UCSD-AML1 (cell line): Measurements from ENCODE around the gene ABLIM1.

Experiments used
- DNase-seq: peaks from one replicate; lab custom pipeline; 2025; ENCODE audit not compliant: unreplicated experiment; lab: John Stamatoyannopoulos, UW

ABLIM1 gene

GRCh38 chr10:114648368-114648767 lies 9.7 kb downstream of the ABLIM1 start:
- no peak for DNase-seq

DNA sequence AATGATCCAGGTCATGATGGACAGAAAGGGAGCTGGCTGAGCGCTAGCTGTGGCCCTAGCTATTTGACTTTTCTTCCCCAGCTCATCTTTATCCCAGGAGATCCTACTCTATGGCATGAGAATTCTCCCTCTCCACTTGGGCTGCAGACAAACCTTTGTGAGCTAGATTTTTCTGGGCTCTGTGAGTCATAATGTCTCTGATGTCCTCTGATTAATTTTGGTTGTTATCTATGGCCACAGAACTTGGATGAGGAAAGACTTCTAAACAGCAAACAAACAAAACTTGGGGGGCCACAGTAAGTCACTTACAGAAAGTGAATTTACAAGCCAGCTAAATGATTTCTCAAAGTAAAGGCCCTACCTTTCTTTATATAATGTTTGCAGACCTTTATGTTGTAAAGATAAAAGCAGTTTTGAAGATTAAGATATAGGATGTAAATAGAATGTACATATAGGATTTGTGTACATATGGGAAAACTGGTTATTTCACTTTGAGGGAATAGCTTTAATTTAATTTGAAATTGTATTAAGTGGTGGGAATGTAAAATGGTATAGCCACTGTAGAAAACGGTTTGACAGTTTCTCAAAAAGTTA lies 10.4 kb downstream of the ABLIM1 start:
- DNase-seq = no peak

DNA sequence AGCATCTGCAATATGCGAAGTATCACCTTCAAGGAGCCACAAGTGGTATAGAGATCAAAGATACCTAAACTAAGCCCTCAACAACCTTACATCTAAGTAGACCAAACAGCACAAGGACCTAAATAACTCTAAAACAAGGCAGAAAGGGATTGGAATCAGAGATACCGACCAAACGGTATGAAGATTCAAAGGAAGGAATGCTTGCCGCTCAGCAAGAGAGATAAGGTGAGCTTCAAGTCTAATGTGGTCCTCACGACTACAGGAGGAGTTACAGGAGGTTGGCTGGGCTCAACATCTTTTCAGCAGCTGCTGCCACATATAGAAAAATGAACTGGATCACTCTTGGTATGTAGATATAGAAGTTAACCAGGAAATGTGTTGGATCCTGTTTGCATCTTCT lies 11.6 kb downstream of the ABLIM1 start:
- DNase-seq = no peak

DNA sequence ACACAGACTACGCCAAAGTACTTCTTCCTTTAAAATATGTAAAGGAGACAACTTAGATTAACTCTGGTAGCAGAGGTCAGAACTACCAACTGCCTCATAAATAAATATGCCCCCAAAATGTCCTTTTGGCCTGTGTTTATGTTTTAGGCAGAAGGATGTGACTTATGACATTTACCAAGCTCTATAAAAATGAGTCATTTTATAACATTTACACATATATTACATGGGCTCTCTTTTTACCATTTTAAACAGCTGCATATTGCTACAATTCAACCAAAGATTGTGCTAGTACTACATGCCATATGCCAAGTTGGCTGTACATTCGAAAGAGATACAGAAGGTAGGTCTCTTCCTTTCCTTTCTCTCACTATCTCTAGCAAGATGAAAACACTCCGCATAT lies 12.4 kb downstream of the ABLIM1 start:
- no peak for DNase-seq

DNA sequence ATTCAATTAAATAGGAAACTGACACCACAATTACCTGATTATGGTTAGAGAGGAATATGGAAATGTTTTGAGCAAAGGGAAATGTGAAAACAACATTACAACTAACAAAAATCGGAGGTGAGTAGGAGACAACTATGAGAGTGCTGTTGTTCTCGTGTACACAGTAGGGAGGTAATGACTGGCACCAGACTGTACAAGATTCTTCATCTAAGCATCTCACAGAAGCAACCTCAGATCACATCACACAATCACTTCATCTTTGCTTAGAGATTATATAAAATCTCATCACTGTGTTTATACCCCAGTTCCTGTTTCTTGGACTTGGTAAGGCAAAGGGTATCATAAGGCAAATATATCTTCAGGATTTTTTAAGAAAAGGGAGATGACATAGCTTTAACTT lies 14.9 kb downstream of the ABLIM1 start:
- no peak for DNase-seq

GRCh38 chr10:114642729-114643128 lies 15.3 kb downstream of the ABLIM1 start:
- DNase-seq = no peak

DNA sequence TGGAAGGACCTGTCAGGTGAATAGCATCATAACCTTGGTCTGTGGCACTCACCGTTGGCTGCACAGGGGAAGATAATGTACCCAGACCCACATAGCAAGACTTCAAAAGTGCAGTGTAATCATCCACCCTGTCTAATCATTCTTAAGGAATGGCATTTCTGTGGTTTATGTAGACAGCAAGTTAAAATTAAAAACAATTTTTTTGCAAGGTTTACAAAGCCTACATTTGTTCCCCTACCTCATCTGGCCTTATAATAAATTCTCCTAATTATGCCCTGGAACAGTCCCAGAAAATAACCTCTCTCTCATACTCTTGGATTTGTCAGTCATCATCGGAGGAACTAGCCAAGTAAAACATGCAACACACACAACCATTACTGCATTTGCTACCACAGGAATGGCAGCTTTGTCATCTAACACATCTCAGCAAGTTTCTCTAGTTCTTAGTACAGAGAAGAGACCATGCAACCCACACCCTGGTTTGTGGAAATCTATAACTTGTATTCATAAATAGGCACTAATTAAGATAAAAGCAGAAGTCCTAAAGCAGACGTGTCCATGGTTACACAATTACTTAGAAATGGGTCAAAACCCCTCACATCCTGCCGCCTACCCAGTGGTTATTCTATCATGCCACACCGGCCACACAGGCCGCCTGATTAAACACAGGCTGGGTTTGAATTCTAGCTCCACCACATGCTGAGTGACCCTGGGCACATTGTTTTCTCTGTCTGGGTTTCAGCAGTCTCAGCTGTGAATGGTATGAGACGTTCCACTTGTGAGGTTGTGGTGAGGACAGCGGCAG lies 19.1 kb downstream of the ABLIM1 start:
- DNase-seq = peak; percentile 68

DNA sequence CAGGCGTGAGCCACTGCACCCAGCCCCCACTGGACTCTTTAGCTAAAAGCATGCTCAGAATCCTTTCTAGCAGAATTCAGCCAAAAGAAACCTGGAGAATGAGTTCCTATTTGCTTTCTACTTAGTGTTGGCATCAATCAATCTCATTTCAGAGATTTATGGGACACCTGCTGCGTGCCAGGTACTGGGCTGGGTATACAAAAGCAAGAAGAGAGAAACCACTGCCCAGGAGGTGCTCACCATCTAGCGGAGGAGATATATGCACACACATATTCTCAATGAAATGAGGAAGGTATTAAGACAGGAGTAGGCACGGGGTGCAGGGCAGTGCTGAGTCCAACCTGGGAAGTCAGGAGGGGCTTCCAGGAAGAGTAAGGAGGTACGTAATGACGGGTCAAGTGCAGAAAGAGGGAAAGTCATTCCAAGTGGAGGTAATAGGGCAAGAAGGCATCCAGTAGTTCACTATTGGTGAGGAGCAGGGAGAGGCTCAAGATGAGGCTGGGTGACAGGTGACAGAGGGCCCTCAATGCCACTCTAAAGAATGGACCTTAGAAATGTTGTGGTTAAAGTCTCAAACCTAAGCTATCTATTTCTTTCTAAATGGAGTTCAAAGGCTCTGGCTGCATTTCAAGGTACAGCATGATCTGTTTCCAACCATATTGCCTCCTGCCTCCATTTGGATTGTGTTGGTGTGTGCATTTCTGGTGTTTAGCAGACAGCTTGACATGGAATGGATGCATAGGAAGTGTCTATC lies 22.1 kb downstream of the ABLIM1 start:
- DNase-seq = no peak

DNA sequence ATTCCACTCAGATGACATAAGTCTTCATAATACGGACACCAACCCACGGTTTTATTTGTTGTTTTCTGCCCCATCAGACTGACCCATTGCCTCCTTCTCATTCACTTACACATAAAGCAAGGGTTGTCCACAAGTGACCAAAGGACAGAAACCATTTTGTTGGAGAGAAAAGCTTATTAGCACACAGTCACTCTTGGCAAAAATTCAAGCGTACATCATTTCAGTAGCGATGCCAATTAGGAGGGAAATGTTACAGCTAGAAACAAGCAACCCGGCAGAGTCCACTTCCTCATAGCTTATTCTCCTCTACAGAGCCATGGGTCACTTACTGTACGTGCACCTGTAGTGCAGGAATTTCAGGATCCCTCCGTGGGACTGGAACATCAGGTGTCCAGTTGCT lies 23.0 kb downstream of the ABLIM1 start:
- DNase-seq = no peak

DNA sequence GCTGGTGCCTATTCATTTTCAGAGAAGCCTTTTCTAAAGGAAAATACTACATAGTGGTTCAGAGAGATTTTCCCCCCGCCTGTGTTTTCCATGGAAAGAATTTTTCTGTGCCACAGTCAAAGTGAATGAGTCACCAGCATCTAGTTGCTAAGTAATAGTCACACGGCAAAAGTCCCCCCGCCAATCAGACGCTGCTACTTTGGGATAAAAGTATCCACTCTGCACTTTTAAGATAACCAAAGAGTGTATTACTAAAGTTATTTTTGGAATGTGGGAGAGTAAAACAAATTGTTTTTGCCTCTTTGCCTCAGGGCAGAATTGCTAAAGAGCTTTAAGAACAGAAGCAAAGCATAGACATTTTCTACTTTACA lies 23.5 kb downstream of the ABLIM1 start:
- peak; percentile 32 for DNase-seq

DNA sequence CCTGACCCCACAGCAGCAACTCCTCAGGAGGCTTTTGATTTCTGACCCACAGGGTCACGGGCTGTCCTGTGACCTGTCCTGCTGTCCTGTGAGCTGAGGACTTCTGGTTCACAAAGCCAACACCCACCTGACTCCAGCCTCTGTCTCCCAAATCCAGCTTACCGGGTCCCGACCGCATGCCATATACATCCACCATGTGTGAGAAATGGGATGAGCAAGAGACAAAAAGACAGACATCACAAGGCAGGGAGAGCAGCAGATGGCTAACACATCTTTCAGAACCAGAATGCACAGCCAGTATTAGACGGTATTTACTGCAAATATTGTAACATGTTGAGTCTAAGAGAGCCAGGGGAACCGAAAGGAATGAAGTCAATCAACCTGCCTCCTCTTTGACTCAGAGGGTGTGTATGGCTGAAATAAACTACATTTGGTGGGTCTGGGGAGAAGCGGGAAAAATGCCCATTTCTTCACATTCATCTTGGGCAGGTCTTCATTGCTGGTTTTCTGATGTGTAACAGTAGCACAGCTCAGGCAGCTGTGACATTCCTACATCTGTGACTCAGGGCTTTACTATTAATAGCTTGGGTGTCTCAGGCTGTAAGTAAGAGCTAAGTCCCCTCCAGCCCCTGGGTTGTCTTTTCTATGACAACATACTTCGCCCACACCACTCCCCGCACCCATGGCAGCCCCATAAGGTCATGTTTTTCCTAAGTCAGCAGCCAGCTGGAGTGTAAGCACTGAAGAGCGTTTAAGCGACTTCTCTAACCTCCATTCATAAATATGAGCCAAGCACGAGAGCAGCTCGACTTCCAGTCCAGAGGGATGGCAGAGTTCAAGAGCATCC lies 25.0 kb downstream of the ABLIM1 start:
- no peak for DNase-seq

DNA sequence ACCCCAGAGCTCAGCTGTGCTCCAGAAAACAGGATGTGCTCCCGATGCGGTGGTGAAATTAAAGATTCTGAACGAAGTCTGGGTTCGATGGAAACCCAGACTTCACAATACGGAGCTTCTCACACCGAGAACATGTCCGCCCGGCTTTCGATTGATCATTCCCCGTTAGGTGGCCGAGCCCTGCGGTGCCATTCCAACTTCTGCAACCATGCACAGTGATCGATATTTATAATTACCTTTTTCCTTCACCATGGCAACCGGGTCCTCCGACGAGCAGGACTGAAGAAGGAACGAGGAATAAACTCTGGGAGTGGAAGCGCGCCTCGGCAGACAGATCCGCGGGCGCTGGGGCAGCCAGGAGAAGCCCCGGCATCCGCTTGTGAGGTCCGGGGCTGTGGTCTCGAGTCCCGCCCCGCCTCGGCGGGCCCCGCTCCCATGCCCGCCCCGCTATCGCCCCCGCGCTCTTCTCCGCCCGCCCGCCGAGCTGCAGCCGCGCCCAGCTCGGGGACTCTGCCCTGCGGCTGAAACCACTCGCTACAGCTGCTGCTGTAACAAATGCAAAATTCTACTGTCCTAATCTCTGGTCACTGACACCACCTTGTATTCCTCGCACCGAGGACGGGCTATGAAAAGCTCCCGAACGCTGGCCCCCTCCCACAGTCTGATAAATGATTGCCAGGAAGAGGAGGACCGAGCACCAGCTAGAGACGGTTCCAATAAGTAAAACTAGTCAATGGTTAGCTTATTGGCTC lies 26.2 kb downstream of the ABLIM1 start:
- peak; percentile 42 for DNase-seq

DNA sequence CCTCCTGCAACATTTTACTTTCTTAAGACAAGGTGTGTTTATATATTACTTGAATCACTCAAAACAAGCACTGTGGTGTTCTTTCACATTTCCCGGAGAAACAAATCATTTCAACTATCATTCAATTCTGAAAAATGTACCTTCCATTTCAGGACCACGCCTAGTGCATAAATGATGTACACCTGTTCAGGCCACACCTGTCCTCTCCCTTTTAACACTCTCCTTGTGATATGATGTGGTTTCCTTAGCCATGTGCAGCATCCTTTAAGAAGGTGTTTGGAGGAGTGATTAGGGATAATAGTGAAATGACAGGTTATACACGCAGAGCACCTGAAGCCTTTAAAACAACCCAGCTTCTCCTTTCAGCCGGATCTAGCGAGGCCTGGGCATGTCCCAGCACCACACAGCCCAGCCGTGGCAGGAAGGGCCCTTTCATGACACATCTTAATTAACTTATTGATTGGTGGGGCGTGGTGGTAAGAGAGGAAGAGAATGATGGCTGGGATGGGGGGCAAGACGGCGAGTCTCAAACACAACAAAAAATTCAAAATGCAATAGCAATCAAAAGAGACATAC lies 26.9 kb downstream of the ABLIM1 start:
- no peak for DNase-seq

DNA sequence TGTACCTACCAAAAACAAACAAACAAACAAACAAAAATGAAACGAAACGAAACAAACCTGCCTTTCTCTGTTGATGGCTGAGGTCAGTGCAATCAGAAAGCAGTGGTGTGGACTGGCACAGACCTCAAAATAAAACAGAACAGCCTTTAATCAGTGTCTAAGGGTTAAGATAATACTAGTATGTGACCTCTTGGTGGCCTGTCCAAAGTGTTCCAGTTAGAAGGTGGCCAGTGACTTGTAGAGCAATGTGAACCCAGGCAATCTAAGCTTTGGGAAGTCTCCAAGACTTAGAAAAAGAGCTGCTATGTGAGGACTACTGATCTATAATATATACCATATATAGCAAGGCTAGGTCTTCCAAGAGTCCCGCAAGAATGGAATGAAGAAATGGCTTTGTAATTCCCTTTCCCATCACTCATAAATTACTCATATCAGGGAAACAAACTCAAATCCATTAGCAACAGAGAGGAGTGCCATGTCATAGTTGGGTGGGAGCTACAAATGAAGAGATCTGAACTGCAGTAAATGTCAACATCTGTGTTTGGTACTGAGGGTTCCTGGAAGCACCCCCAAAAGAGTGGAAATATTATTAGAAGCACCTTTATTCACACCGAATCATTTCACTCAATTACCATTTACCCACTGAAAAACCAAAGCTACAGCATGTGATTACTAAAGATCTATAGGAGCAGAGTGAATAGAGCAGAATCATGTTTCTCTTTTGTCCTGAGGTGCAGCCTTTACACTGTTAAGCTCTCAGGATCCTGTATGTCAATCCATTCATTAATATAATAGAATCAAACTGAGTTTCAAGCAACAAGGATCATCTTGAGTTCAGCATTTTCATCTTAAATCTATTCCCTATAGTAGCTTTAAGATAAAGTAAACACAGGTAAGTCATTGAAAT lies 28.0 kb downstream of the ABLIM1 start:
- no peak for DNase-seq

GRCh38 chr10:114629083-114629823 lies 28.8 kb downstream of the ABLIM1 start:
- no peak for DNase-seq

DNA sequence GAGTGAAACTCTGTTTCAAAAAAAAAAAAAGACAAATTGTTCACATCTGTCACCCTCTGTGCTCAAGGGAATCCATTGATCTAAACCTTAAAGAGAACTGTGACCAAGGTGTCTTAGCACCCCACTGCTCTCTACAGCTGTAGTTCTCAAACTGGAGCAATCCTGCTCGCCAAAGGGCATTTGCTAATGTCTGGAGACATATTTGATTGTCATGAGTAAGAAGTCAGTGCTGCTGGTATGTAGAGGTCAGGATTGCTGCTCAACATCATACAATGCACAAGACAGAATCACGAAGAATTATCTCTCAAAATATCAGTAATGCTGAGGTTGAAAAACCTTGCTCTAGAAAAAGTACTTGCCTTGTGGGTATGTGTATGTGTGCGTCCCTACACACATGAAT lies 30.0 kb downstream of the ABLIM1 start:
- no peak for DNase-seq

GRCh38 chr10:114626841-114627240 lies 31.2 kb downstream of the ABLIM1 start:
- no peak for DNase-seq

DNA sequence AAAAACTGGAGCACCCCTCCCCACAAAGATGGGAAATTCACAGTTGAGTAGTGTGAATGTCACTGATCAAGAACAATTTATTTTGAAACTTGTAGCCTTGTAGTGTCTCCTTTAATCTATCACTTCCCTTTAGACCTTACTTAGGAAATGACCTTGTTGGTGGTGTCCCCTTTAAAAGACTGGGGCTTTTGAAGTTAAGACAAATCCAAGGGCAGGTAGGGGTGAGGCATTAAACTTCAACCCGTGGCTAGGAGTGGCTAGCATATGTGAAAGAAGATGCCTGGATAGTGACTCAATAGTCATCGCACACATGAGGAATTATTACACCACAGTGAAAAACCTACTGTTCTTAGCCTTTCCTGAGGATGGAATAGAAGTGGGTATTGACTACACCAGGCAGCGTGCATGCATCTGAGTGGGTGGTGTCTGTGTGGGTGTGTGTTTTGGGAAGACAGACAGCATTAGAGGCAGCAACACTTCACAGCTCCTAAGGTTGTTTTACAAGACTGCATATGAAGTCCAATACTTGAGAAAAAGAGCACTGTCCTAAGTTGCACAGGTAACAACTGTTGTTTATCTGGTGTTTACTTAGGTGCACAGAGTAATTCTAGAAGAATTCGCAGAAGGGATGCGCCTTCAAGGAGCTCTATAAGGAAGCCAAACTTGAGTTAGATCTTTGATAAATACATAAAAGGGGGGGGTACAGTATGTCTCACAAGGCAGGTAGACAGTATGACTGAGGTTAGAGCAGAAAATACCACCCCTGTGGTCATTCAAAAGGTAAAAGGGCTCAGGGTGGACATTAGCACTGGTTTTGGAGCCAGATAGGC lies 32.9 kb downstream of the ABLIM1 start:
- no peak for DNase-seq
